Cardiac muscle cell (in vitro differentiated cells and primary cell): Measurements from ENCODE around the gene RIMBP2. TPM values are rescaled to one million over a fixed set of nuclear protein-coding genes. Genes with fewer than 3 reads are reported as not detected.

Experiments
- DNase-seq, 2 donors: peaks; one replicate each; pipeline versions ENCODE4 v3.0.0 to v3.0.0-alpha.2; 2010 to 2017; ENCODE audit warnings: low read depth in 1 of 2, low spot score in 1 of 2
- H3K27ac ChIP-seq: fragments of 200-600 bp; sonication (generic); 2 replicates; pipeline ENCODE4 v1.5.1; 2016
- H3K27me3 ChIP-seq: fragments of 200-600 bp; sonication (generic); 2 replicates; pipeline ENCODE4 v1.6.0; 2016; ENCODE audit warnings: control low read depth
- H3K36me3 ChIP-seq: fragments of 200-600 bp; sonication (generic); 2 replicates; pipeline ENCODE4 v1.5.1; 2016; ENCODE audit warnings: control low read depth
- H3K4me1 ChIP-seq: fragments of 200-600 bp; sonication (generic); 2 replicates; pipeline ENCODE4 v1.8.1; 2017; ENCODE audit warnings: low read depth, mild to moderate bottlenecking, mixed run types
- H3K4me3 ChIP-seq: fragments of 200-600 bp; sonication (generic); 2 replicates; pipeline ENCODE4 v1.5.1; 2016; ENCODE audit warnings: mild to moderate bottlenecking
- H3K9me3 ChIP-seq: fragments of 200-600 bp; sonication (generic); 2 replicates; pipeline ENCODE4 v1.5.1; 2017; ENCODE audit warnings: low read depth, mild to moderate bottlenecking, control low read depth
- polyA plus RNA-seq: library from polyadenylated mRNA; unstranded; fragments of >200 nt; fragmentation: Nextera tagmentation; extraction: Ambion mirVana; gene quantifications from 2 replicates; pipeline ENCODE4 v1.2.1, GENCODE V29; 2016
- total RNA-seq: library from RNA; depleted of rRNA; stranded (reverse); fragments of >200 nt; gene quantifications from 2 replicates; pipeline ENCODE4 v1.2.3, GENCODE V29; 2016
- TF ChIP-seq, protein P1 (sequence below): IDR thresholded peaks from 2 replicates; pipeline ENCODE4 v1.5.1; 2012; ENCODE audit warnings: low read depth, mild to moderate bottlenecking, low read length

Gene RIMBP2
- total and polyA plus RNA-seq, 2 experiments from 2014 or later, result 2.6 to 10.5 TPM

DNA sequence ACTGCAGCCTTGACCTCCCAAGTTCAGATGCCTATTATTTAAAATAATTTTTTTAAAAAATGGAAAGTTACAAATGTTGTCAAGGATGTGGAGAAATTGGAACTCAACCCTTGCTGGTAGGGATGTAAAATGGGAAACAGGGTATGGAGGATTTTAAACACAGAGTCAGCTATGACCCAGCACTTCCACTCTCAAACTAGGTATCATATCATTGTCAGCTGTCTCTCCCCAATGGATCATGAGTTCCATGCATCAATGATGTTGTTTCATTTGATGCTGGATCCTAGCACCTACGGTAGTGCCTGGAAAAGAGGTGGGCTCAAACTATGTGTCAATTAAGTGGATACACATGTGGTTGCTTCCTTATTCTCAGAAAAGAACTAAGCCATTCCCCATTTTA is 150.9 kb downstream of the RIMBP2 start:
- no peak for DNase-seq
- Histone ChIP-seq H3K27ac (no peak overlapping the region), H3K4me1 (no peaks in the 10 kb centered on the region), H3K36me3 (no peaks in the 10 kb centered on the region), H3K27me3 (no peaks in the 10 kb centered on the region), H3K4me3 (no peak overlapping the region), H3K9me3 (no peaks in the 10 kb centered on the region)
- TF ChIP-seq, protein P1, sequence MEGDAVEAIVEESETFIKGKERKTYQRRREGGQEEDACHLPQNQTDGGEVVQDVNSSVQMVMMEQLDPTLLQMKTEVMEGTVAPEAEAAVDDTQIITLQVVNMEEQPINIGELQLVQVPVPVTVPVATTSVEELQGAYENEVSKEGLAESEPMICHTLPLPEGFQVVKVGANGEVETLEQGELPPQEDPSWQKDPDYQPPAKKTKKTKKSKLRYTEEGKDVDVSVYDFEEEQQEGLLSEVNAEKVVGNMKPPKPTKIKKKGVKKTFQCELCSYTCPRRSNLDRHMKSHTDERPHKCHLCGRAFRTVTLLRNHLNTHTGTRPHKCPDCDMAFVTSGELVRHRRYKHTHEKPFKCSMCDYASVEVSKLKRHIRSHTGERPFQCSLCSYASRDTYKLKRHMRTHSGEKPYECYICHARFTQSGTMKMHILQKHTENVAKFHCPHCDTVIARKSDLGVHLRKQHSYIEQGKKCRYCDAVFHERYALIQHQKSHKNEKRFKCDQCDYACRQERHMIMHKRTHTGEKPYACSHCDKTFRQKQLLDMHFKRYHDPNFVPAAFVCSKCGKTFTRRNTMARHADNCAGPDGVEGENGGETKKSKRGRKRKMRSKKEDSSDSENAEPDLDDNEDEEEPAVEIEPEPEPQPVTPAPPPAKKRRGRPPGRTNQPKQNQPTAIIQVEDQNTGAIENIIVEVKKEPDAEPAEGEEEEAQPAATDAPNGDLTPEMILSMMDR, result no peak

DNA sequence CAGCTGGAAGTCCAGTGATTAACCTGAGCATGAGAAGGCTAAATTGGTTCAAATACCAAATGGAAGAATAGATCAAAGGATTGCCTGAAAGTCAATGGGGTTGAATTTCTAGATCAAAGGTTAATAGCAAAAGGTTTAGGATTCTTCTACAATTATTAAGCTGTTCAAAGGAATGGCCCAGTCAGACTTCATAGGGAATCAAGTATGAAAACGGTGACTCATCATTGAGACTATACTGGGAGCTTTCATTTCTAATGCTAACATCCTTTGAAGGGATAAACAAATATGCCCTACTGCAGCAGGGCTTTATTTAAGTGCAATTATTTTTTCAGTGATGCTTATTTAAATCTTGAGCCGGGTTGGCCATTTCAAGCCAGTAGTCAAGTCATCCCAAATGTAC is 152.8 kb downstream of the RIMBP2 start:
- H3K9me3 ChIP-seq, result no peaks in the 10 kb centered on the region
- TF ChIP-seq, protein P1, result no peak
- H3K36me3 ChIP-seq, result no peaks in the 10 kb centered on the region
- DNase-seq, result no peak
- H3K4me3 ChIP-seq, result no peak overlapping the region
- H3K27ac ChIP-seq, result no peak overlapping the region
- H3K27me3 ChIP-seq, result no peaks in the 10 kb centered on the region
- H3K4me1 ChIP-seq, result no peaks in the 10 kb centered on the region

DNA sequence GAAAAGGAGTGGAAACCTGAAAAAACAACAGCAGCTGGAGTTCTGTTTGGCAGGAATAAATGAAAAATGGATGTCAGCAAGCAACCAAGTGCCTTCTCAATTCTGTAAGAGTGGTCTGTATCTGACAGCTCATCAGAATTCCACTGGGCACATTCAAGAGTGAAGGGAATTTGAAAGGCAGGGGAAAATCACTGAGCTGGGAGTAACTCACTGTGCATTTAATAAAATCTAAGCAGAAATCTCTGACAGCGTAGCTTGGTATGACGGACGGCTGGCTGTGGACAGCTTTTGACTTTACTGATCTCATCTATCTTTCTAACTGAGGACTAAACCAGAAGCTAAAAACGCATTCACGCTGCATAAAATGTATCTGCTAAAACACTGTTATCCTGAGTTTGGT is 153.4 kb downstream of the RIMBP2 start:
- H3K4me1 ChIP-seq, result no peaks in the 10 kb centered on the region
- no peak for DNase-seq

DNA sequence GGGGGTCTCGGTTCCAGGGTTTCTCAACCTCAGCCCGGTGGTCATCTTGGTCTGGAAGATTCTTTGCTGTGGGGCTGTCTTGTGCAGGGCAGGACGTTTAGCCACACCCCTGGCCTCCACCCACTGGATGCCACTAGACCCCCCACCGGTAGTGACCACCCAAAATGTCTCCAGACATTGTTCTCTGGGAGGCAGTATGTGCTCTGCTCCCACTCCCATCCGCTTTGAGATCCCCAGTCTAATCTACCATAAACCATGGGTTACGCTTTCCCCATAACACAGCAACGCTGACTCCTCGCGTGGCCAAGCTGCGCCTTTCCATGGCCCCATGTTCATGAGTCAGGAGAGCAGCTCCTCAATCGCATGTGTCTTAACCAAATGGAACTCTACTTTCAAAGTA is 155.8 kb downstream of the RIMBP2 start:
- Histone ChIP-seq H3K9me3 (no peaks in the 10 kb centered on the region), H3K27me3 (no peaks in the 10 kb centered on the region), H3K4me1 (no peaks in the 10 kb centered on the region), H3K36me3 (no peaks in the 10 kb centered on the region), H3K4me3 (no peak overlapping the region), H3K27ac (no peak overlapping the region)
- TF ChIP-seq, protein P1, result no peak
- no peak for DNase-seq

More for the DNA sequence above, 153.4 kb downstream of the RIMBP2 start:
- H3K4me3 ChIP-seq, result no peak overlapping the region
- no peaks in the 10 kb centered on the region for H3K36me3 ChIP-seq
- no peaks in the 10 kb centered on the region for H3K27me3 ChIP-seq
- H3K27ac ChIP-seq, result no peak overlapping the region
- TF ChIP-seq, protein P1, result no peak
- H3K9me3 ChIP-seq, result no peaks in the 10 kb centered on the region

DNA sequence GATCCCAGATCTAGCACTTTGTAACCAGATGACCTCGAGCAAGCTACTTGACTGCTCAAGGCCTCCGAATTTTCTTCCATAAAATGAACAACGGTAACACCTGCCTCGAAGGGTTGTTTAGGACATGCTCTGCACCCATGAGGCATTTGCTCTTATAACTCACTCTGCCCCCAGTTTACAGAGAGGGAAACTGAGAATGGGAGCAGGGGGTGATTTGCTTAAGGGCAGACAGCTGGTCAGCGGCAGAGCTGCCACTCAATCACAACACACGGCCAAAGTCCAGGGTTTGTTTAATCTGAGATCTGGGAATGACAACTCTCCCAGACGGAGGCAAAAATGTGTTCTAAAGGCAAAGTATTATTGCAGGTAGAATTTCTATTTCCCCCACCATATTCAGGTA is 156.3 kb downstream of the RIMBP2 start:
- Histone ChIP-seq H3K4me3 (no peak overlapping the region), H3K27me3 (no peaks in the 10 kb centered on the region), H3K9me3 (no peaks in the 10 kb centered on the region), H3K36me3 (no peaks in the 10 kb centered on the region), H3K27ac (no peak overlapping the region), H3K4me1 (no peaks in the 10 kb centered on the region)
- no peak for DNase-seq
- TF ChIP-seq, protein P1, result no peak
